NT2/D1 (cell line): ENCODE results near the gene KIF22.
"Not testable (repeated sequence)": the region's sequence is repeated elsewhere in the genome, so short reads cannot be mapped to it uniquely, and the experiment has no call there.

Source experiments
- DNase-seq: peaks from one replicate; pipeline ENCODE4 v3.0.0-alpha.2; 2011; ENCODE audit warnings: low read depth, low spot score
- H3K27me3 ChIP-seq: 2 replicates; pipeline ENCODE4 v1.6.0; 2011; ENCODE audit warnings: mild to moderate bottlenecking; ENCODE audit not compliant: insufficient read length, insufficient read depth
- H3K36me3 ChIP-seq: 2 replicates; pipeline ENCODE4 v1.6.1; 2011; ENCODE audit warnings: mild to moderate bottlenecking, low read length, mixed read lengths; ENCODE audit not compliant: insufficient read depth, insufficient read length
- H3K4me1 ChIP-seq: 2 replicates; pipeline ENCODE4 v1.5.1; 2011; ENCODE audit not compliant: insufficient read depth, insufficient read length
- H3K4me3 ChIP-seq: 2 replicates; pipeline ENCODE4 v1.5.1; 2011; ENCODE audit warnings: low read depth; ENCODE audit not compliant: insufficient read length
- H3K9ac ChIP-seq: 2 replicates; pipeline ENCODE4 v1.6.0; 2011; ENCODE audit warnings: low read depth; ENCODE audit not compliant: insufficient read length
- H3K9me3 ChIP-seq: 2 replicates; pipeline ENCODE4 v1.5.1; 2011; ENCODE audit warnings: mild to moderate bottlenecking, low read length; ENCODE audit not compliant: insufficient read depth
- SUZ12 ChIP-seq: IDR thresholded peaks from 2 replicates; pipeline ENCODE4 v1.6.1; 2011; ENCODE audit not compliant: insufficient read length, insufficient read depth; ENCODE audit errors: extremely low read depth
- YY1 ChIP-seq: IDR thresholded peaks from 2 replicates; pipeline ENCODE4 v1.6.1; 2011; ENCODE audit not compliant: insufficient read length, insufficient read depth
- ZNF274 ChIP-seq: IDR thresholded peaks from 2 replicates; pipeline ENCODE4 v1.6.1; 2011; ENCODE audit warnings: mild to moderate bottlenecking, low read depth, low read length

KIF22 gene

GRCh38 chr16:29761882-29762281 is 28.7 kb upstream of the KIF22 start:
- no peak for TF ChIP-seq YY1
- no peak for TF ChIP-seq ZNF274
- TF ChIP-seq SUZ12: no peak
- no peaks in the 10 kb centered on the region for H3K36me3 ChIP-seq
- H3K9ac ChIP-seq: no peak overlapping the region
- no peaks in the 10 kb centered on the region for H3K27me3 ChIP-seq
- H3K9me3 ChIP-seq: no peaks in the 10 kb centered on the region
- no peak for DNase-seq
- peaks cover 7% of the 10 kb centered on the region for H3K4me1 ChIP-seq
- H3K4me3 ChIP-seq: no peak overlapping the region

DNA sequence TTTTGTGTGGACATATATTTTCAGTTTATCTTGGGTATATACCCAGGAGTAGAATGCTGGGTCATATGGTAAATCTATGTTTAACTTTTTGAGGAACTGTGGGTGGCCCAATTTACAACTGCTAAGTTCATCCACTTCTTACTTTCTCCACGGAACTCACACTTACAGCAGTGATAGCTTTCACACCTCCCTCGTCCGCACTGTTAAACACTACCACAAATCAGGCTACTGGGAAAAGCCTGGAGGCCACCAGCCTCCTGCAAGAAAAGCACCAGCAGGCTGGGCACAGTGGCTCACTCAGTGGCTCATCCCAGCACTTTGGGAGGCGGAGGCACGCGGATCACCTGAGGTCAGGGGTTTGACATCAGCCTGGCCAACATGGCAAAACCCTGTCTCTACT is 27.2 kb upstream of the KIF22 start:
- H3K9me3 ChIP-seq: no peaks in the 10 kb centered on the region
- no peak overlapping the region for H3K9ac ChIP-seq
- DNase-seq: no peak
- H3K4me1 ChIP-seq: peaks cover 5% of the 10 kb centered on the region
- TF ChIP-seq SUZ12: no peak
- no peak for TF ChIP-seq YY1
- no peak for TF ChIP-seq ZNF274
- no peaks in the 10 kb centered on the region for H3K27me3 ChIP-seq
- no peak overlapping the region for H3K4me3 ChIP-seq
- no peaks in the 10 kb centered on the region for H3K36me3 ChIP-seq

DNA sequence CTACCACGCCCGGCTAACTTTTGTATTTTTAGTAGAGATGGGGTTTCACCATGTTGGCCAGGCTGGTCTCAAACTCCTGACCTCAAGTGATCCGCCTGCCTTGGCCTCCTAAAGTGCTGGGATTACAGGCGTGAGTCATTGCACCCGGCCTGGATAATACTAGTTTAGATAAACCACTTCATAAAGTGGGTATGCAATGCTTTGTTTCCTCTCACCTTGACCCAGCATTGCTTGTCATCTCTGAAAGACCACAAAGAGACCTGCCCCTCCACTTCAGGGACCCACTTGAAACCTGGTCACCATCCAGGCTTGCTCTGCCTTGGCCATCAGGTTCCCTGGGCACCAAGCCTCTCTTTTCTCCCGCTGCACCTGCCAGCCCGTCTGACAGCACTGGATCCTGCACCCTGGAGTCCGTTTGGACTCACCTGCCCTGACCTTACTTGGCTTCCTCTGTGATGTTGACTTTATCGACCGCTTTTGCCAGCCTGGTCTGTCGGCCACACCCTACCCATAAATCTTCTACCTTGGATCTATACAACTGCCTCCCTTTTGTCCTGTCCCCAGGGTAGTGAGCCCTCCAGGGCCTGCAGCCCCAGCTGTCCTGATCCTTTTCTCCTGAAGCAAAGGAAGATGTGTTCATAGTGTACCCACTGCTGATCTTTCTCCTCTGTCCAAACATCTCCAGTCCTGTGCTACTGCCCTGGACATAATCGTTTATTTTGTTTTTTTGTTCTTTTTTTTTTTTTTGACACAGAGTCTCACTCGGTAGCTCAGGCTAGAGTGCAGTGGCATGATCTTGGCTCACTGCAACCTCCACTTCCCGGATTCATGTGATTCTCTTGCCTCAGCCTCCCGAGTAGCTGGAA is 25.2 kb upstream of the KIF22 start:
- no peak for TF ChIP-seq YY1
- TF ChIP-seq ZNF274: no peak
- TF ChIP-seq SUZ12: no peak
- H3K4me3 ChIP-seq: no peak overlapping the region

DNA sequence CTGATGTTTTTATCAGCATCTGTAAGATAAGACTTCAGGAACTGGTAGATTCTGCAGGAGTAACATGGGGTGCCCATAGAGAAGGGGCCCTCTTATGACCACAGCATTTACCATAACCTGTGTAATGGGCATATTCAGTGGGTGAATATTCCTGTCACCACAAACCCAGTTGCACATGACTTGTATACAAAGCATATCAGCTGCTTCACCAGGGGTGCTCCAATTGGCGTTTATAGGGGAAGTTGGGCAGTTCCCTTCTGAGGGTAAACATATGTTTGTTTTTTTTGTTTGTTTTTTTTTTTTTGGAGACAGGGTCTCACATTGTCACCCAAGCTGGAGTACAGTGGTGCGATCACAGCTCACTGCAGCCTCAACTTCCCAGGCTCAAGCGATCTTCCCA is 24.0 kb upstream of the KIF22 start:
- Histone ChIP-seq H3K27me3 (no peaks in the 10 kb centered on the region), H3K9ac (no peak overlapping the region), H3K36me3 (no peaks in the 10 kb centered on the region), H3K4me3 (no peak overlapping the region), H3K9me3 (no peaks in the 10 kb centered on the region), H3K4me1 (peaks cover 2% of the 10 kb centered on the region)
- DNase-seq: no peak
- TF ChIP-seq SUZ12 (no peak), YY1 (no peak), ZNF274 (no peak)

More for the DNA sequence above, 25.2 kb upstream of the KIF22 start:
- H3K4me1 ChIP-seq: peaks cover 5% of the 10 kb centered on the region
- H3K9ac ChIP-seq: no peak overlapping the region
- H3K27me3 ChIP-seq: no peaks in the 10 kb centered on the region
- no peaks in the 10 kb centered on the region for H3K36me3 ChIP-seq
- DNase-seq: no peak
- no peaks in the 10 kb centered on the region for H3K9me3 ChIP-seq

- no peaks in the 10 kb centered on the region for H3K36me3 ChIP-seq
Measured at GRCh38 chr16:29767062-29767461, 23.5 kb upstream of the KIF22 start.

GRCh38 chr16:29769507-29769906 is 21.0 kb upstream of the KIF22 start:
- no peak overlapping the region for H3K4me3 ChIP-seq
- H3K9me3 ChIP-seq: no peaks in the 10 kb centered on the region
- no peaks in the 10 kb centered on the region for H3K27me3 ChIP-seq
- H3K4me1 ChIP-seq: peaks cover 2% of the 10 kb centered on the region
- DNase-seq: no peak
- H3K9ac ChIP-seq: no peak overlapping the region
- TF ChIP-seq ZNF274: no peak
- no peaks in the 10 kb centered on the region for H3K36me3 ChIP-seq

More at GRCh38 chr16:29767062-29767461, 23.5 kb upstream of the KIF22 start:
- no peak overlapping the region for H3K9ac ChIP-seq
- H3K9me3 ChIP-seq: no peaks in the 10 kb centered on the region
- no peaks in the 10 kb centered on the region for H3K27me3 ChIP-seq
- no peak overlapping the region for H3K4me3 ChIP-seq
- DNase-seq: no peak
- TF ChIP-seq SUZ12: no peak
- TF ChIP-seq YY1: no peak
- no peak for TF ChIP-seq ZNF274
- peaks cover 2% of the 10 kb centered on the region for H3K4me1 ChIP-seq

DNA sequence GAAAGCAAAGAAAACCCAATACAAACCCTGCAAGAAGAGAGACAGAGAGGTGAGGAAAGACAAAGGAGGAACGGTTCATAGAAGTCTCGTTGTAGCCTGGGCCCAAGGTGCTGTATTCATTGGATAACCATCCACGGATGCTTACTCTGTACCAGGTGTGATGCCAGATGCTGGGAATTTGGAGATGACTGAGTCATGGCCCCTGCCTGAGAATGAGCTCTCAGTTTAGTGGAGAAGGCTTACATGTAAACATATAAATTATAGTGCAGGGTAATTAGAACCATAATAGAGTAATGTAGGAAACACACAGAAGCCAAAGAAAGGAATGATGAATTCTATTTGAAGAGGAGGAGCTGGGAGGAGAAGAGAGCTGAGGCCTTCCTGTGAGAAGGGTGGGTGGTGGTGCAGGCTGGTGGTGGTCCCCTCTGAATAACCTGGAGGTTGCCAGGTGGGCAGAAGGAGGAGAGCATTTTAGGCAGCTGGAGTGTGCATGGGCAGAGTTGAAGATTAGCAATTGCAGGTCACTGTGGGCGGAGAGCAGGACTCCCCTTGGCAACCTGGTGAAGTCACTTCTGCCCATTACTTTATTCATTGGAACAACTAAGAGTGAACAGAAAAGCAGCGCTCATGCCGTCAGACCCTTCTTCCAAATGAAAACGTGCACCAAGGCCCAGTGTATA is 20.2 kb upstream of the KIF22 start:
- no peaks in the 10 kb centered on the region for H3K27me3 ChIP-seq
- no peak for TF ChIP-seq YY1
- no peak for TF ChIP-seq SUZ12
- no peak for TF ChIP-seq ZNF274
- no peak overlapping the region for H3K4me3 ChIP-seq
- H3K36me3 ChIP-seq: no peaks in the 10 kb centered on the region
- peaks cover under 1% of the 10 kb centered on the region for H3K4me1 ChIP-seq
- H3K9me3 ChIP-seq: no peaks in the 10 kb centered on the region
- no peak overlapping the region for H3K9ac ChIP-seq
- DNase-seq: no peak

DNA sequence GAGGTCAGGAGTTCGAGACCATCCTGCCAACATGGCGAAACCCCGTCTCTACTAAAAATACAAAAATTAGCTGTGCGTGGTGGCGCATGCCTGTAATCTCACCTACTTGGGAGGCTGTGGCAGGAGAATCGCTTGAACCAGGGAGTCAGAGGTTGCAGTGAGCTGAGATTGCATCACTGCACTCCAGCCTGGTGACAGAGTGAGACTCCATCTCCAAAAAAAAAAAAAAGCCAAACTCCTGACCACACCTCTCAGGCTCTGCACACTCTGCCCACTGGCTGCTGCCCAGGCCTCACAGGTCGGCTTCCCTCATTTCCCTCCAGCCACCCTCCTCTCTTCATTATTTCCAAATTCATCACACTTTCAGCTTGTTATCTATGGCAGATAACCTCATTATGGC is 18.2 kb upstream of the KIF22 start:
- DNase-seq, H3K36me3 ChIP-seq, H3K4me3 ChIP-seq, H3K9ac ChIP-seq, H3K4me1 ChIP-seq, H3K9me3 ChIP-seq, H3K27me3 ChIP-seq: not testable (repeated sequence)
